GM23248 (cell line): ENCODE measurements around the gene ITIH4. TPM values are rescaled to one million over a fixed set of nuclear protein-coding genes. Genes with fewer than 3 reads are reported as not detected.

ENCODE experiments used
- DNase-seq: peaks from one replicate; pipeline ENCODE4 v3.0.0-alpha.2; 2015
- H2AFZ ChIP-seq: fragments of 200-600 bp; sonication (generic); 2 replicates; pipeline ENCODE4 v1.6.1; 2016; ENCODE audit warnings: antibody characterized with exemption
- H3F3A ChIP-seq: fragments of 200-600 bp; sonication (generic); 2 replicates; pipeline ENCODE4 v1.6.1; 2016; ENCODE audit warnings: mild to moderate bottlenecking, antibody characterized with exemption, mixed run types; ENCODE audit not compliant: insufficient read depth
- H3K27ac ChIP-seq: fragments of 200-600 bp; sonication (generic); 2 replicates; pipeline ENCODE4 v1.5.1; 2016; ENCODE audit warnings: mild to moderate bottlenecking
- H3K27me3 ChIP-seq: fragments of 200-600 bp; sonication (generic); replicated peaks from 2 replicates; pipeline ENCODE4 v1.6.1; 2016; ENCODE audit warnings: mild to moderate bottlenecking; ENCODE audit not compliant: insufficient read depth
- H3K36me3 ChIP-seq: fragments of 200-600 bp; sonication (generic); 2 replicates; pipeline ENCODE4 v1.6.1; 2016; ENCODE audit warnings: low read depth, mild to moderate bottlenecking
- H3K4me1 ChIP-seq: fragments of 200-600 bp; sonication (generic); 2 replicates; pipeline ENCODE4 v1.6.1; 2016; ENCODE audit warnings: mild to moderate bottlenecking; ENCODE audit not compliant: insufficient read depth
- H3K4me2 ChIP-seq: fragments of 200-600 bp; sonication (generic); one replicate; pipeline ENCODE4 v1.6.1; 2016; ENCODE audit warnings: mild to moderate bottlenecking; ENCODE audit not compliant: unreplicated experiment
- H3K4me3 ChIP-seq: fragments of 200-600 bp; sonication (generic); 2 replicates; pipeline ENCODE4 v1.5.1; 2016; ENCODE audit warnings: mild to moderate bottlenecking
- H3K79me2 ChIP-seq: fragments of 200-600 bp; sonication (generic); 2 replicates; pipeline ENCODE4 v1.6.1; 2016; ENCODE audit warnings: mild to moderate bottlenecking; ENCODE audit not compliant: insufficient read depth
- H3K9ac ChIP-seq: fragments of 200-600 bp; sonication (generic); 2 replicates; pipeline ENCODE4 v1.6.1; 2016; ENCODE audit warnings: mild to moderate bottlenecking
- H3K9me2 ChIP-seq: fragments of 200-600 bp; sonication (generic); 2 replicates; pipeline ENCODE4 v1.6.1; 2016; ENCODE audit warnings: mixed run types, mild to moderate bottlenecking, moderate library complexity; ENCODE audit not compliant: insufficient read depth
- H3K9me3 ChIP-seq: fragments of 200-600 bp; sonication (generic); one replicate; pipeline ENCODE4 v1.6.1; 2017; ENCODE audit warnings: low read depth
- H4K20me1 ChIP-seq: fragments of 200-600 bp; sonication (generic); 2 replicates; pipeline ENCODE4 v1.6.0; 2016; ENCODE audit not compliant: insufficient read depth
- EZH2 ChIP-seq: fragments of 200-600 bp; sonication (generic); IDR thresholded peaks from 2 replicates; pipeline ENCODE4 v1.6.1; 2018; ENCODE audit warnings: antibody characterized with exemption, mild to moderate bottlenecking; ENCODE audit not compliant: insufficient read depth, poor library complexity, severe bottlenecking
- EZH2phosphoT487 ChIP-seq: fragments of 200-600 bp; sonication (generic); IDR thresholded peaks from 2 replicates; pipeline ENCODE4 v1.6.1; 2018; ENCODE audit warnings: antibody characterized with exemption, moderate library complexity, mild to moderate bottlenecking, low read depth; ENCODE audit not compliant: insufficient read depth
- WGBS, 2 experiments: methylation state at CpG; one replicate each; pipeline ENCODE4 v1.1.6; 2015 to 2017; ENCODE audit warnings: low lambda C conversion rate in 2 of 2, low coverage in 1 of 2; ENCODE audit errors: missing lambda C conversion rate in 2 of 2; 5-methylcytosine and 5-hydroxymethylcytosine counted together
- in situ Hi-C: fragments of 300-500 bp; cut with MboI; formaldehyde crosslinking; loops from 2 replicates; pipeline ENCODE4 v1.15.0; 2020
- polyA plus RNA-seq: library from polyadenylated mRNA; unstranded; fragments of >200 nt; fragmentation: Nextera tagmentation; extraction: Ambion mirVana; gene quantifications from 2 replicates; pipeline ENCODE4 v1.2.1, GENCODE V29; 2016
- total RNA-seq: library from RNA; depleted of rRNA; stranded (reverse); fragments of >200 nt; shearing (Covaris generic); gene quantifications from 2 replicates; pipeline ENCODE4 v1.2.3, GENCODE V29; 2014

ITIH4 gene
- total and polyA plus RNA-seq, 2 experiments from 2014 or later, result 0.11 TPM; not detected in 1

GRCh38 chr3:52860424-52860768 lies 29.9 kb upstream of the ITIH4 start:
- 71 to 74% methylated on average over 8 of the region's 8 CpGs for whole genome bisulfite sequencing, 2 experiments
- no peak overlapping the region for H3K4me2 ChIP-seq
- H3K9me2 ChIP-seq, result no peaks in the 10 kb centered on the region
- H3K36me3 ChIP-seq, result no peaks in the 10 kb centered on the region
- H3K4me3 ChIP-seq, result no peak overlapping the region
- H2AFZ ChIP-seq, result no peak overlapping the region
- H3K27me3 ChIP-seq, result no peaks in the 10 kb centered on the region
- TF ChIP-seq EZH2phosphoT487 (no peak), EZH2 (no peak)
- H3K4me1 ChIP-seq, result no peaks in the 10 kb centered on the region
- no peak overlapping the region for H3K9ac ChIP-seq
- no peaks in the 10 kb centered on the region for H3K79me2 ChIP-seq
- no peaks in the 10 kb centered on the region for H3F3A ChIP-seq
- no peak for DNase-seq
- H3K9me3 ChIP-seq, result no peaks in the 10 kb centered on the region
- in situ Hi-C loops, result no loop called here
- no peaks in the 10 kb centered on the region for H4K20me1 ChIP-seq
- no peak overlapping the region for H3K27ac ChIP-seq

- Histone ChIP-seq H2AFZ (no peak overlapping the region), H3K4me2 (no peak overlapping the region), H3K9ac (no peak overlapping the region), H3K9me2 (no peaks in the 10 kb centered on the region), H3K79me2 (no peaks in the 10 kb centered on the region), H3K27me3 (no peaks in the 10 kb centered on the region), H3K27ac (no peak overlapping the region), H3K36me3 (no peaks in the 10 kb centered on the region), H3F3A (no peaks in the 10 kb centered on the region), H3K4me1 (no peaks in the 10 kb centered on the region), H4K20me1 (no peaks in the 10 kb centered on the region), H3K4me3 (no peak overlapping the region), H3K9me3 (no peaks in the 10 kb centered on the region)
- in situ Hi-C loops, result no loop called here
- WGBS, 2 experiments, result 86 to 89% methylated on average over 8 of the region's 8 CpGs
- no peak for DNase-seq
- no peak for TF ChIP-seq EZH2phosphoT487
- no peak for TF ChIP-seq EZH2
These were observed 29.4 kb upstream of the ITIH4 start for GRCh38 chr3:52859686-52860423.

- no peak overlapping the region for H2AFZ ChIP-seq
- H3K4me2 ChIP-seq, result no peak overlapping the region
- no peaks in the 10 kb centered on the region for H4K20me1 ChIP-seq
- DNase-seq, result no peak
- H3K36me3 ChIP-seq, result no peaks in the 10 kb centered on the region
- H3K4me1 ChIP-seq, result no peaks in the 10 kb centered on the region
- no peaks in the 10 kb centered on the region for H3K79me2 ChIP-seq
- in situ Hi-C loops, result no loop called here
- H3K9me2 ChIP-seq, result no peaks in the 10 kb centered on the region
- 95 to 96% methylated on average over 5 of the region's 5 CpGs for WGBS, 2 experiments
- no peak overlapping the region for H3K27ac ChIP-seq
- H3K4me3 ChIP-seq, result no peak overlapping the region
- no peaks in the 10 kb centered on the region for H3F3A ChIP-seq
- no peaks in the 10 kb centered on the region for H3K9me3 ChIP-seq
- H3K27me3 ChIP-seq, result no peaks in the 10 kb centered on the region
- H3K9ac ChIP-seq, result no peak overlapping the region
- TF ChIP-seq EZH2, result no peak
- no peak for TF ChIP-seq EZH2phosphoT487
These were observed 27.4 kb upstream of the ITIH4 start for GRCh38 chr3:52857864-52858263.

GRCh38 chr3:52857133-52857532 lies 26.7 kb upstream of the ITIH4 start:
- Histone ChIP-seq H3K9me2 (no peaks in the 10 kb centered on the region), H3K9ac (no peak overlapping the region), H3K4me1 (no peaks in the 10 kb centered on the region), H3K27ac (no peak overlapping the region), H3K36me3 (no peaks in the 10 kb centered on the region), H3K79me2 (no peaks in the 10 kb centered on the region), H3K27me3 (no peaks in the 10 kb centered on the region), H2AFZ (no peak overlapping the region), H4K20me1 (no peaks in the 10 kb centered on the region), H3K4me3 (no peak overlapping the region), H3F3A (no peaks in the 10 kb centered on the region), H3K9me3 (no peaks in the 10 kb centered on the region), H3K4me2 (no peak overlapping the region)
- in situ Hi-C loops, result no loop called here
- DNase-seq, result no peak
- TF ChIP-seq EZH2 (no peak), EZH2phosphoT487 (no peak)
- 84 to 85% methylated on average over 3 of the region's 3 CpGs for WGBS, 2 experiments
